ENCODE data around the gene RANBP9.

- TF ChIP-seq ZNF180 (CRISPR knock-in tag; IDR thresholded peaks at IDR 0.05; ENCODE audit: borderline replicate concordance, low read depth) (no peak), MTA1 (CRISPR knock-in tag; IDR thresholded peaks at IDR 0.05; ENCODE audit: borderline replicate concordance) (no peak), U2AF1 (optimal IDR thresholded peaks at IDR 0.05; ENCODE audit: low read depth, low read length) (no peak), MAF1 (CRISPR knock-in tag; IDR thresholded peaks at IDR 0.05; ENCODE audit: borderline replicate concordance) (no peak), STAG1 (CRISPR knock-in tag; IDR thresholded peaks at IDR 0.05) (no peak)
Measured at GRCh38 chr6:13741365-13741764, 29.7 kb upstream of the RANBP9 start.
